ENCODE measurements around the gene SLC35B3. TPM values are rescaled to one million over a fixed set of nuclear protein-coding genes. Genes with fewer than 3 reads are reported as not detected.
A peak's percentile ranks its signal among the peaks of the same experiment; 100 is the strongest.

Gene SLC35B3
- total and polyA plus RNA-seq, 2 donors from 2014 or later = 18.4 to 23.0 TPM

- H3K27me3 ChIP-seq (ENCODE audit: control insufficient read depth, insufficient read depth, low read length) = no peaks in the 10 kb centered on the region
- DNase-seq = peak in 3 of 5 donors; percentile 20 to 56 (median 52)
- H3K4me1 ChIP-seq (ENCODE audit: control insufficient read depth in 2 of 3, insufficient read depth in 2 of 3, low read depth in 1 of 3, low read length in 3 of 3) = peaks cover 0 to 2% (median 0%) of the 10 kb centered on the region in 3 donors
- H3K9ac ChIP-seq (ENCODE audit: low read length in 3 of 3) = no peak overlapping the region
- FAIRE-seq = no peak
- H3K36me3 ChIP-seq (ENCODE audit: control insufficient read depth in 2 of 3, insufficient read depth in 3 of 3, low read length in 3 of 3) = no peaks in the 10 kb centered on the region
- intact Hi-C loops (cut with DNase I) = no loop called here
- H3K4me3 ChIP-seq (ENCODE audit: low read length in 3 of 3) = peak overlapping the region in 1 of 3 donors; percentile 97
- no peak for TF ChIP-seq CTCF (IDR thresholded peaks at IDR 0.05; ENCODE audit: borderline replicate concordance, extremely low read depth, insufficient read depth)
- H3K27ac ChIP-seq (ENCODE audit: low read depth in 2 of 2, low read length in 2 of 2) = no peak overlapping the region
- no peaks in the 10 kb centered on the region for H3K9me3 ChIP-seq (ENCODE audit: control insufficient read depth in 2 of 3, insufficient read depth in 1 of 3, low read length in 3 of 3)
Observed at GRCh38 chr6:8436966-8437365, 1.6 kb upstream of the SLC35B3 start.

GRCh38 chr6:8435845-8436168 lies 462 bp upstream of the SLC35B3 start:
- no peak for TF ChIP-seq CTCF (IDR thresholded peaks at IDR 0.05; ENCODE audit: borderline replicate concordance, extremely low read depth, insufficient read depth)
- FAIRE-seq = no peak
- Histone ChIP-seq H3K4me3 (ENCODE audit: low read length in 3 of 3) (peak overlapping the region; percentile 37 to 99 (median 97)), H3K36me3 (ENCODE audit: control insufficient read depth in 2 of 3, insufficient read depth in 3 of 3, low read length in 3 of 3) (no peaks in the 10 kb centered on the region), H3K9me3 (ENCODE audit: control insufficient read depth in 2 of 3, insufficient read depth in 1 of 3, low read length in 3 of 3) (no peaks in the 10 kb centered on the region), H3K4me1 (ENCODE audit: control insufficient read depth in 2 of 3, insufficient read depth in 2 of 3, low read depth in 1 of 3, low read length in 3 of 3) (peaks cover 0 to 2% (median 0%) of the 10 kb centered on the region in 3 donors), H3K9ac (ENCODE audit: low read length in 3 of 3) (peak overlapping the region; percentile 3 to 95 (median 87)), H3K27me3 (ENCODE audit: control insufficient read depth, insufficient read depth, low read length) (no peaks in the 10 kb centered on the region), H3K27ac (ENCODE audit: low read depth in 2 of 2, low read length in 2 of 2) (peak overlapping the region; percentile 85 to 91)
- intact Hi-C loops (cut with DNase I) = no loop called here
- DNase-seq = no peak

GRCh38 chr6:8434727-8435092 lies 635 bp downstream of the SLC35B3 start:
- peak overlapping the region; percentile 64 to 88 for H3K27ac ChIP-seq (ENCODE audit: low read depth in 2 of 2, low read length in 2 of 2)
- intact Hi-C loops (cut with DNase I) = no loop called here
- H3K4me1 ChIP-seq (ENCODE audit: control insufficient read depth in 2 of 3, insufficient read depth in 2 of 3, low read depth in 1 of 3, low read length in 3 of 3) = peaks cover 0 to 2% (median 0%) of the 10 kb centered on the region in 3 donors

More at GRCh38 chr6:8434727-8435092, 635 bp downstream of the SLC35B3 start:
- TF ChIP-seq CTCF (IDR thresholded peaks at IDR 0.05; ENCODE audit: borderline replicate concordance, extremely low read depth, insufficient read depth) = no peak
- H3K4me3 ChIP-seq (ENCODE audit: low read length in 3 of 3) = peak overlapping the region; percentile 86 to 99 (median 97)
- FAIRE-seq = no peak
- no peaks in the 10 kb centered on the region for H3K36me3 ChIP-seq (ENCODE audit: control insufficient read depth in 2 of 3, insufficient read depth in 3 of 3, low read length in 3 of 3)
- no peak for DNase-seq
- no peaks in the 10 kb centered on the region for H3K9me3 ChIP-seq (ENCODE audit: control insufficient read depth in 2 of 3, insufficient read depth in 1 of 3, low read length in 3 of 3)
- H3K27me3 ChIP-seq (ENCODE audit: control insufficient read depth, insufficient read depth, low read length) = no peaks in the 10 kb centered on the region
- H3K9ac ChIP-seq (ENCODE audit: low read length in 3 of 3) = peak overlapping the region; percentile 85 to 98 (median 95)
